HepG2 (cell line): ENCODE results near the gene ITGAE. TPM values are rescaled to one million over a fixed set of nuclear protein-coding genes. Genes with fewer than 3 reads are reported as not detected.
A peak's percentile ranks its signal among the peaks of the same experiment; 100 is the strongest.

Experiments
- BCLAF1 ChIP-seq: fragments of 450-650 bp; IDR thresholded peaks from 2 replicates; pipeline ENCODE4 v1.6.1; 2017; ENCODE audit warnings: mild to moderate bottlenecking
- CBFB ChIP-seq: sonication (generic); formaldehyde crosslinking; IDR thresholded peaks from 2 replicates; pipeline ENCODE4 v1.4.0; 2020; ENCODE audit warnings: missing genetic modification reagents
- EP300 ChIP-seq, 3 experiments: sonication (generic) in 1 of 3; formaldehyde crosslinking in 1 of 3; IDR thresholded peaks; 2 replicates each; pipeline versions ENCODE4 v1.5.1 to v1.6.1; 2011 to 2020; ENCODE audit warnings: low read depth in 2 of 3, low read length in 2 of 3, borderline replicate concordance in 1 of 3, improper control_type of control experiment in 1 of 3, mild to moderate bottlenecking in 1 of 3, missing genetic modification reagents in 1 of 3, moderate library complexity in 1 of 3
- ERF ChIP-seq: IDR thresholded peaks from 2 replicates; pipeline ENCODE4 v1.6.1; 2018; ENCODE audit warnings: missing biosample characterization, missing genetic modification reagents
- MAFK ChIP-seq, 2 experiments: IDR thresholded peaks in 1 of 2; conservative IDR thresholded peaks in 1 of 2; 2 replicates each; pipeline ENCODE4 v1.6.1; 2011; ENCODE audit warnings: improper control_type of control experiment in 2 of 2, low read length in 2 of 2
- NFIC ChIP-seq: IDR thresholded peaks from 2 replicates; pipeline ENCODE4 v1.6.1; 2012; ENCODE audit warnings: mild to moderate bottlenecking, low read length, inconsistent platforms
- REL ChIP-seq: sonication (generic); formaldehyde crosslinking; conservative IDR thresholded peaks from 2 replicates; pipeline ENCODE4 v1.8.0; 2022; ENCODE audit warnings: mild to moderate bottlenecking, missing genetic modification reagents, moderate library complexity
- SATB2 ChIP-seq: sonication (generic); formaldehyde crosslinking; IDR thresholded peaks from 2 replicates; pipeline ENCODE4 v1.5.0; 2020; ENCODE audit warnings: missing genetic modification reagents
- SP1 ChIP-seq, 2 experiments: fragments of 450-650 bp in 1 of 2; sonication (generic) in 1 of 2; formaldehyde crosslinking in 1 of 2; IDR thresholded peaks; 2 replicates each; pipeline versions ENCODE4 v1.4.0 to v1.6.1; 2016 to 2020; ENCODE audit warnings: missing genetic modification reagents in 1 of 2
- TRAFD1 ChIP-seq: sonication (generic); formaldehyde crosslinking; IDR thresholded peaks from 2 replicates; pipeline ENCODE4 v1.5.1; 2020; ENCODE audit warnings: missing genetic modification reagents, mild to moderate bottlenecking, borderline replicate concordance
- ZBTB37 ChIP-seq: sonication (generic); formaldehyde crosslinking; IDR thresholded peaks from 2 replicates; pipeline ENCODE4 v1.4.0; 2020; ENCODE audit warnings: mild to moderate bottlenecking, missing genetic modification reagents
- ZHX2 ChIP-seq, 2 experiments: sonication (generic) in 1 of 2; formaldehyde crosslinking in 1 of 2; IDR thresholded peaks; 2 replicates each; pipeline versions ENCODE4 v1.6.1 to v1.9.0; 2014 to 2022; ENCODE audit warnings: antibody characterized with exemption in 1 of 2, borderline replicate concordance in 1 of 2, inconsistent platforms in 1 of 2, low read depth in 1 of 2, missing genetic modification reagents in 1 of 2
- ZNF33A ChIP-seq: sonication (generic); formaldehyde crosslinking; IDR thresholded peaks from 2 replicates; pipeline ENCODE4 v1.5.1; 2020; ENCODE audit warnings: missing genetic modification reagents, mild to moderate bottlenecking, moderate library complexity, borderline replicate concordance
- ZNF670 ChIP-seq: sonication (generic); formaldehyde crosslinking; IDR thresholded peaks from 2 replicates; pipeline ENCODE4 v1.8.0; 2022; ENCODE audit warnings: mild to moderate bottlenecking, missing genetic modification reagents, borderline replicate concordance
- polyA plus RNA-seq, 8 experiments: library from polyadenylated mRNA; depleted of rRNA in 3 of 8; stranded (reverse) in 7 of 8; unstranded in 1 of 8; fragments of >200 nt; fragmentation: Illumina TruSeq in 4 of 8; extraction: Trizol in 4 of 8; gene quantifications; 2 replicates each; pipeline versions ENCODE4 v1.2.1 to v1.2.3, GENCODE V29; 2011 to 2016; ENCODE audit warnings: low read depth in 4 of 8, missing spikeins in 1 of 8, mixed read lengths in 1 of 8; ENCODE audit not compliant: insufficient read depth in 1 of 8
- total RNA-seq, 5 experiments: library from RNA; depleted of rRNA; stranded (reverse); fragments of >200 nt; fragmentation: Illumina TruSeq; extraction: Trizol; gene quantifications; 2 replicates each; pipeline ENCODE4 v1.2.3, GENCODE V29; 2016; ENCODE audit warnings: low read depth in 1 of 5

The ITGAE gene
- total and polyA plus RNA-seq, 2 of the 13 experiments (the other 11 are each of a cell fraction or from before 2014, with no cell fraction given) = 42.3 to 49.0 TPM

GRCh38 chr17:3802461-3803307 is 1.7 kb upstream of the ITGAE start (continued):
- TF ChIP-seq ZHX2 (IDR thresholded peaks at IDR 0.05; ENCODE audit: low read depth) (no peak), ZHX2 (CRISPR knock-in tag; IDR thresholded peaks at IDR 0.05; ENCODE audit: borderline replicate concordance) (no peak), ERF (peak; percentile 96), BCLAF1 (no peak), NFIC (peak; percentile 91), ZNF670 (CRISPR knock-in tag) (0 out of 2 replicates have a peak, but pooled peaks have one; percentile 85), CBFB (CRISPR knock-in tag) (peak; percentile 96), EP300 (IDR thresholded peaks at IDR 0.05; ENCODE audit: low read depth in 2 of 2, low read length in 2 of 2) (peak; percentile 96 to 99), EP300 (CRISPR knock-in tag; IDR thresholded peaks at IDR 0.05; ENCODE audit: borderline replicate concordance) (peak; percentile 99), ZBTB37 (CRISPR knock-in tag) (no peak), SATB2 (CRISPR knock-in tag) (0 out of 2 replicates have a peak, but pooled peaks have one; percentile 47), TRAFD1 (CRISPR knock-in tag) (no peak), REL (CRISPR knock-in tag) (peak; percentile 34; the same call in 1 of the 2 replicates), ZNF33A (CRISPR knock-in tag) (no peak; the same call in 1 of the 2 replicates), SP1 (IDR thresholded peaks at IDR 0.05) (no peak), SP1 (CRISPR knock-in tag; IDR thresholded peaks at IDR 0.05) (peak; percentile 40; the same call in 1 of the 2 replicates), MAFK (conservative IDR thresholded peaks at IDR 0.05 in 1 of 2, IDR thresholded peaks at IDR 0.05 in 1 of 2; ENCODE audit: low read length in 2 of 2) (no peak)
